HG02840 (cell line): ENCODE results near the gene CES5A.
"Not testable (repeated sequence)": the region's sequence is repeated elsewhere in the genome, so short reads cannot be mapped to it uniquely, and the experiment has no call there.

Experiments used
- ATAC-seq: cut with Tn5 transposase; IDR thresholded peaks from one replicate; pipeline ENCODE4 v1.9.1; 2021; ENCODE audit warnings: mild to moderate bottlenecking, moderate library complexity, moderate number of reproducible peaks; ENCODE audit not compliant: unreplicated experiment, low FRiP score

CES5A gene, protein sequence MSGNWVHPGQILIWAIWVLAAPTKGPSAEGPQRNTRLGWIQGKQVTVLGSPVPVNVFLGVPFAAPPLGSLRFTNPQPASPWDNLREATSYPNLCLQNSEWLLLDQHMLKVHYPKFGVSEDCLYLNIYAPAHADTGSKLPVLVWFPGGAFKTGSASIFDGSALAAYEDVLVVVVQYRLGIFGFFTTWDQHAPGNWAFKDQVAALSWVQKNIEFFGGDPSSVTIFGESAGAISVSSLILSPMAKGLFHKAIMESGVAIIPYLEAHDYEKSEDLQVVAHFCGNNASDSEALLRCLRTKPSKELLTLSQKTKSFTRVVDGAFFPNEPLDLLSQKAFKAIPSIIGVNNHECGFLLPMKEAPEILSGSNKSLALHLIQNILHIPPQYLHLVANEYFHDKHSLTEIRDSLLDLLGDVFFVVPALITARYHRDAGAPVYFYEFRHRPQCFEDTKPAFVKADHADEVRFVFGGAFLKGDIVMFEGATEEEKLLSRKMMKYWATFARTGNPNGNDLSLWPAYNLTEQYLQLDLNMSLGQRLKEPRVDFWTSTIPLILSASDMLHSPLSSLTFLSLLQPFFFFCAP

DNA sequence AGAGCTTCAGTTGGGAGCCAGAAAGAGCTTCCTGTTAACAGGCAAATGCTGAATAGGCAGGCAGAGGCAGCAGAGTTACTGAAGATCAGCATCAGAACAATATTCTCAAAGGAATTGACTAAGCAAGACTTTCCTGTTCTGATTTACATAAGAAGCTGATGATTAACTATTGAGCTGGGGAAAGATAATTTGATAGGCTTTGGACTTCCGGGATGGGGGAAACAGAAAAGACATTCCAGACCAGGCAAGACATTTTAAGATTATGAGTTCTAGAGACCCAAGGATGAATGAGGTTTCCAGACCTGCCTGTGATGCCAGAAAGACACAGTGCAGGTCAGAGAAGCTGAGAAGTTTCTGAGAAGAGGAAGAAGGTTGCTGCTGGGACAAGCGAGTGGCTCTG, at the start of gene CES5A:
Gene CES5A, minus strand, starts transcription at position 101 of the 400 bp plus-strand sequence. CDS start 152 bp downstream, outside the sequence.
- ATAC-seq, result no peak

DNA sequence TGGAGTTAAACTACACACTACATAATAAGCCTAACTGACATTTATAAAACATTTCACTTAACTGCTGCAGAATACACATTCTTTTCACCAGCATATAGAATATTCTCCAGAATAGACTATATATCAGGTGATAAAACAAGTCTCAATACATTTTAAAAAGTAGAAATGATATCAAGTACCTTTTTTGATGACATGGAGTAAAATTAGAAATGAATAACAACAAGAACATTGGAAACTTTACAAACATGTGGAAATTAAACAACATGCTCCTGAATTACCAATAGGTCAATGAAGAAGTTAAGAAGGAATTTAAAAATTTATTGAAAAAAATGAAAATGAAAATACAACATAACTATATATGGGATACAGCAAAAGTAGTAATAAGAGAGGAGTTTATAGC, 47.5 kb upstream of the CES5A start:
- ATAC-seq, result no peak

DNA sequence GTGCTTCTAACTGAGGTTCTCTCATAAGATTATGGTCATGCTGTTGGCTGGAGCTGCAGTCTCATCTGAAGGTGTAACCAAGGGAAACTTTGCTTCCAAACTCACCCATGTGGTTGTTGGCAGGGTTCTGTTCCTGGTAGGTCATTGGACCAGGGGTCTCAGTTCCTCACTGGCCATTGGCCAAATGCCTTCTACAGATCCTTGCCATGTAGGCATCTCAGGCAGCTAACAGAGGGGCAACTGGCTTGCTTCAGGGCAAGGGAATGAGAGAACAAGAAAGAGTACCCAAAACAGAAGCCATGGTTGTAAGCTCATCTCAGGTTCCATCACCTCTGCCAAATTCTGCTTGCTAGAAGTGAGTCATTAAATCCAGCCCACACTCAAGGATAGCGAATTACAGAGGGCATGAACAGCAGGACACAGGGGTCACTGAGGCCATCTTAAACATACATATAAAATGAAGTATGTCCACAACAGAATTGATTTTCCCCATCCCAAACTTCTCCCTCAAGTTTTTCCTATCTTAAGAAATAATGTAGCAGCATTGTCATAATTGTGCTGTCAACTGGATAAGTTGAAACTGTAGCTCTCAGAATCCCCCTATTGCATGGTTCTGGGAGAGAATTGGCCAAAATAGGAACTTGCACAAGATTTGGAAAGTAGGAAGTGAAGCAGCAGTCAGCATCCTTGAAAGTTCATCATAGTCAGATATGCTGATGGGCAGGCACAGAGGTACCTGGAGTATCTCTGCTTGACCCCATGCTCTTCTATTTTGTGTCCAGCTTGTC, 42.4 kb upstream of the CES5A start:
- ATAC-seq, result no peak

DNA sequence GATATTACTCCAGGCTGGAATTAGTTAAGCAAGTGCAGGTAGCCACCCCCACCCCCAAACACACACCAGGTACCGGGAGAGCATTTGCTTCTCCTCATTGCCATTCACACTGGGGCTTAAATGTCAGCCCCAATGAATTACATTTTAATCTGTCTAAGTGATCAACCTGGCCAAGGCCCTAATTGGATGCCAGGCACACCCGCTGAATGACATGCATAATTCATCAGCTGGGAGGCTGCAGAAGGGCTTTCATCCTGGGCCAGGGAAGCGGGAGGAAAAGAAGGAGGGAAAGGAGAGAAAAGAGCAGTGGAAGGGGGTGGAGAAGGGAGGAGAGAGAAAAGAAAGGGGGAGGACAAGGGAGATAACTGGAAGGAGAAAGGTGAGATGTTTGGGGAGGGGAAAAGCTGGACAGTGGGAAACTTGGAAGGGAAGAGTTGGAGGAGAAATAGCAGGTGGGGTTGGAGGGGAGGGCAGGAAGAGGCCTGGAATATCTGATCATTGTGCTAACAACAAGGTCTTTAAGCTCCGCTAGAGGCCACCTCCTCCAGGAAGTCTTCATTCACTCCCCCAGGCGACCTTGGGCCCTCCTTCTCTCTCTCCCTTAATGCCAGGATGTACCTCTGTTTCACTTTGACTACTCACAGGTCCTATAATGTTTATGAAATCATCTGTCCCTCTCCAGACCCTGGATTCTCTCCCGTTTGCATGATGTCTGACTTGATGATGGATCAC, 40.1 kb upstream of the CES5A start:
- no peak for ATAC-seq

DNA sequence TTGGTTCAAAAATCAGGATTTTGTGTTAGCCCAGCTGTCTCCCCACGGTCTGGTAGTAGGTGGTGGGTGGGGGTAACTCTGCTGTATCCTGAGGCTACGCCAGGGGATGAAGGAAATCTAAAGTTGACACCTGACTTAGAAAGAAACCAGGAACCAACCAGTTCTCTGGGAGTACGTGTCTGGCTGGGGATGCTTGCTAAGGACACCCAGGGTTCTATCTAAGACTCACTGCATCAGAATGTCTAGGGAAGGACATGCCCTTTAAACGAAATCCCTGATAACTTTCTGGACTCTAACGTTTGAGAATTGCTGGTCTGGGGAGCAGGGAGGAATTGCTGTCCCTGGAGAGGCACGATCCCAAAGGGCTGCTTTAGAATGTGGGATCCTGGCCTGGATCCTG, 39.2 kb upstream of the CES5A start:
- no peak for ATAC-seq

DNA sequence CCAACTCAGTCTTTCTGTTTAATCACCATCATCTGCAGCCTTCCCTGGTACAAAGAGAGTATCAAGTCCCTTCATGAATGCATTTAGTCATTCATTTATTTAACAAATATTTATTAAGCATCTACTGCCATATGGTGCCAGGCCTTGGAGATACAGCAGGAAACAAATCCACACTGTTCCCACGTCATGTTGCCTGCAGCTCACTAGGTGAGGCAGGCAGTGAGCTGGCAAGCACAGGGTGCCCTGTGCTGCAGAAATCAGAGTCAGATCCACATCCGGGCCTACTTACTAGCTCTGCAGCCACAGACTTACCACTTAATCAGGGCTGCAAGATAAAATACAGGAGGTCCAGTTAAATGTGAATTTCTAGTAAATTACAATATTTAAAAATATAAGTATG, 38.5 kb upstream of the CES5A start:
- no peak for ATAC-seq

DNA sequence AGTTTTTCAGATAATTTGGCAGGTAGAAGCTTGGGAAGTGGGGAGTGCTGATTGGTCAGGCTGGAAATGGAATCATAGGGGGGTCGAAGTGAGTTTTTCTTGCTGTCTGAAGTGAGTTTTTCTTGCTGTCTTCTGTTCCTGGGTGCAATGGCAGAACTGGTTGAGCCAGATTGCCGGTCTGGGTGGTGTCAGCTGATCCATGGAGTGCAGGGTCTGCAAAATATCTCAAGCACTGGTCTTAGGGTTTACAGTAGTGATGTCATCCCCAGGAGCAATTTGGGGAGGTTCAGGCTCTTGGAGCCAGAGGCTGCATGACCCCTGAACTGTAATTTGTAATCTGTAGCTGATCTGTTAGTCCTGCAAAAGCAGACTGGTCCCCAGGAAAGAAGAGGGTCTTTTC, 37.9 kb upstream of the CES5A start:
- not testable (repeated sequence) for ATAC-seq

DNA sequence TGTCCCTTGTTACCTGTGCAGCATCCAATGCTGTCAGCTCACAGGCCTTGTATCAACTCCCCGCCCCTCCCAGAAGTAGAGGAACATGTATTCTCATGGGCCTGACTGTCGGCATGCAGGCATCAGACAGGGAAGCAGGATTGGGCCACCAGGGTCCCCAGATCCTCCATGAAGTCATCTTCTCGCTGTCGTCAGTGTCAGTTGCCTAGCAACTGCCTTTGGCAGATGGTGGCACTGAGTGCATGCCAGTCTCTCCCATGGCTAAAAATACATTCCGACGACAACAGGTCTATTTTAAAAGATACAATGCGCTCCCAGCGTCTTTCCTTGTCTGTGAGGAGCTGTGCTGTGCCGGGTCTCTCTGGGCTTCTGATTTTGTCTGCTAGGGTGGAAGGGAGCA, 36.8 kb upstream of the CES5A start:
- ATAC-seq, result no peak

DNA sequence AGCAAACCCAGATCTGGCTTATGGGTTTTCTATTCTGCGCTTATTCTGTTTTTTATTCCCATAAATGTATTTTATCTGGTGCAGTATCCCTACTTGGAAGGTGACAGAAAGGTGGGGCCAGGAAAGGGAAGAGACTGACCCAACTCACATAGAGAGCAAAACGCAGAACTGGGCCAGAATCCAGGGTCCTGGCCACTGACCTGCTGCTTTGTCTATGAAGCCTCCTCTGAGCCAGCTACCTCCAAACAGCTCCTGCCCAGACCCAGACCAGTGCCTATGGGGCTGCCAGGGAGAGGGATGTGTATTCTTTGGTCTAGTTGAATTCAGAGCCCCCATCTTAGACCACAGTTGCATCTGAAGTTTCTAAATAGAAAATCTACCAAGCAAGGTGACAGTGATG, 36.4 kb upstream of the CES5A start:
- no peak for ATAC-seq

DNA sequence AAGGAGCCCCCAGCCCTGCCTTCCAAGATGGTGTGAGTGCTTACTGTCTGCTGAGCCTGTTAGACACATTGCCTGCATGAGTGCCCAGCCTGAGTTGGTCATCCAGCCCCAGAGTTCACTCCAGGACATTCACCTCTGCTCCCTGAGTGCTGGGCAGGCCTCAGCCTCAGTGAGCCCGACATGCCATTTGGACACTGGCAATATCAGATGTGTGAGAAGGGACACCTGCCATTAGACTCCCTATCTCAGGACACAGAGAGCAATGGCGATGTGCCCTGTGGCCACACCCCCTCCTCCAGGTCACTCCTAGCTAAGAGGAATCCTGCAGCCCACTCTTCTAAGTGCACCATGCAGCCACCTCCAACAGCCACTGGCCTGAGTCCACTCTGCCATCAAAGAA, 34.7 kb upstream of the CES5A start:
- no peak for ATAC-seq

DNA sequence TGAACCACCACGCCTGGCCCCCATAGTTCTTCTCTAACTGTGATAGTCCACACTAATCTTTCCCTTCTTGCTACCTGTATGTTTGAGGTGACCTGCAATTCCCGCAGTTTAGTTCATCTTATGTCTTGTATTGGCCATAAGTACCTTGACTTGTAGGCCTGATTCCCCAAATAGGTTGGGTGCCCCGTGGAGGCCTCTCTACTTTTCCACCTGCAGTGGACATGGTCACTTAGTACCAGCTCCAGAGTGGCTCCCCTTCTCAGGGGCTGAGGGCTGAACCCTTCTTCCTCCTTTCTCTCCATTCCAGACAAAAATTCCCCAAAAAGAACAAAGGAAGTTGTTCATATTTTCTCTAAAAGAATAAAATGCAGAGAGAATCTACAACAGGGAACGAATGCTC, 33.5 kb upstream of the CES5A start:
- ATAC-seq, result no peak

DNA sequence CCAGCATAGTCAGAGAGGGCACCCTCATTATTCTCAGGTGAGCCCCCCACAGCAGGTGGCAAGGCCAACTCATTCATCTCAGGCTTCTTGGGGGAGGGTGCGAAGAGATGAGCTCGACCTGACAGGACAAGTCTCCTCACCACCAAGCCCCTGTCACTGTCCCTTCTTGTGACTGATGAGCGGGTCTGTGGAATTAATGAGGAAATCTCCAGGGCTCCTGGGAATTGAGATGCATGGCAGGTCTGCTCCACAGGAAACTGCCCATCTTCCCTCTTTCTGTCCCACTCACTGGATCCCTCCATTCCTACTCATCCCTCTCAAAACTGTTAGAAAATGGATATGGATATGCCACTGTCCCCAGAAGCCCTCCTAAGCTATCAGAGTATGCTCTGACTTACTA, 32.5 kb upstream of the CES5A start:
- ATAC-seq, result no peak

DNA sequence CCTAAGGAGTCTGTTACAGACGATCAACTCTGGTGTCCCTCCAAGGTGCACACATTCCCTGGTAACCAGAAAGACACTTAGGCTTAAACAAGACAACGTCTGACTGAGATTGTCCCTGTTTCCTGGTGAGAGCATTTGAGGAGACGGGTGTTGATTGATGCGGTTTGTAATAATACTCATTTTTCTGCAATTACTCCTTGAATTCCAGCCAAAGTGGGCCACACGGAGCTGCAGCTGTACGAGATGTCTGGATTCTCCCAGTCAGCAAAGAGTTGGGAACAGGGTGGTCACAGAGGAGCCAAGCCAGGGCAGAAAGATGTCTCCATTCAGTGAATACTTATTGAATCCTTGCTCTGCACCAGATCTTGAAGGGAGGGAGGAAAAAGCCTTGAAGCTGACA, 30.9 kb upstream of the CES5A start:
- ATAC-seq, result no peak

DNA sequence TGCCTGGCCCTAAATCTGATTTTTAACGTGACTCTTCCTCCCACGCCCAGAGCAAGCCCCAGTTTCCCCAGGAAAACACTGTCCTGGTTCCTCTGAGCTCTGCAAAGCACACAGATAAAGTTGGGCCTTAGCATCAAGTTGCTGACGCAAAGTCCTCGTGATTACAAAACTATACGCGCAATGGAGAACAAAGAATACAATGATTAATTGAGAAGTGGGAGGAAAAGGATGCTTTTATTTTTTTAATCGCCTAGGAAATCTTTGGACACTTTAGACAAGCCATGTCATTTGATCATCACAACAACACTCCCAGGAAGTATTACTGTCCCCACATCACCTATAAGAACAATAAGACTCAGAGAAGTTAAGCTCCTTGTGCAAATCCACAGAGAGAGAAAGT, 30.5 kb upstream of the CES5A start:
- no peak for ATAC-seq

DNA sequence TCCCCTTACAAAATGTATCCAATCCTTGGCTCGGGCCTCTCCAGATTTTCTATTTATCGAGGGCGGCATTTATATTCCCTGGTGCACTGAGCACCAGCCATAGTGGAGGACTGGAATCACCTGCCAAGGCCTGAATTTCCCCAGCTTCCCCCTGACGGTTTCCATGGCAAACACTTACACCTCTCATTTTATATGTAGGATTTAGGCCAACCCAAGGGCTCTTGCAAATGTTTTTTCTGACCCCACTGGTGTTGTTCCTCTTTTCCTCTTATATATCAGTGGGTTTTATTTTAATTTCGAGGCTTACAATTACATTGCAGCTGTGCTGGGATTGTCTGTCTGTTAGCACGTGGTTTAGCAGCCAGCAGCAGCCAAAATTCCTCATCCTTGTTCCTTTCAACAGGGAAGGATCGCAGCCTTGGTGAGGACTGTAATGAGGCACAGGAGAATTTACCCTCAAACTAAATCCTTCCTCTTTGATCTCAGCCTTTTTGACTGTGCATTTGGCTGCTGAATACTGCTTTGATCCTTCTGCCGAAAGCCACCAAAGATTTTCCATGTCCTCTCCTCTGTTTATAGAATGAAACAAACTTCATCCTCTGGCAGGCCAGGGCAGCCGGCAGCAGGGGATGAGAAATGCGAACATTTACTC, 26.5 kb upstream of the CES5A start:
- no peak for ATAC-seq

DNA sequence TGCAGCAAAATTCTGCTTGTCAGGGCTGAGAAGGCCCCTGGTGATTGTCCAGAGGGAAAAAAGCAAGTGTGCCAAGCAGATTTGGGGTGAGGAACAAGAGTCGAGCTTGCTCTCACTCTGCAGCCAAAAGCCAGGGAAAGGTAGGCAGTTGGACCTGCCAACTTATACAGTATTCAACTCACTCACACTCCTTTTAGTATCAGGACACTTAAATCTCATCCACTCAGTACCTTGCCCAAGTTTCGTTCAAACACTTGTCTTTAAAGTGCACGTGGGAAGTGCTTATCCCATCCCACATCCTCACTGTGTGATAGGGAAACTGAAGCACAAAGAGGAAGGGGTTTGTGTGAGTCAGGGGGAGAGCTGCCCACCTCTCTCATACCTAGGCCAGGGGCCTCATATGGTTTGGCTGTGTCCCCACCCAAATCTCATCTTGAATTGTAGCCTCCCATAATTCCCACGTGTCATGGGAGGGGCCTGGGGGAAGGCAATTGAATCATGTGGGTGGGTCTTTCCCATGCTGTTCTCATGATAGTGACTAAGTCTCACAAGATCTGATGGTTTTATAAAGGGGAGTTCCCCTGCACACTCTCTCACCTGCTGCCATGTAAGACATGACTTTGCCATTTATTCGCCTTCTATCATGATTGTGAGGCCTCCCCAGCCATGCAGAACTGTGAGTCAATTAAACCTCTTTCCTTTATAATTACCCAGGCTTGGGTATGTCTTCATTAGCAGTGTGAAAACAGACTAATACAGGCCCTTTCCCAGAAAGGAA, 25.6 kb upstream of the CES5A start:
- no peak for ATAC-seq

DNA sequence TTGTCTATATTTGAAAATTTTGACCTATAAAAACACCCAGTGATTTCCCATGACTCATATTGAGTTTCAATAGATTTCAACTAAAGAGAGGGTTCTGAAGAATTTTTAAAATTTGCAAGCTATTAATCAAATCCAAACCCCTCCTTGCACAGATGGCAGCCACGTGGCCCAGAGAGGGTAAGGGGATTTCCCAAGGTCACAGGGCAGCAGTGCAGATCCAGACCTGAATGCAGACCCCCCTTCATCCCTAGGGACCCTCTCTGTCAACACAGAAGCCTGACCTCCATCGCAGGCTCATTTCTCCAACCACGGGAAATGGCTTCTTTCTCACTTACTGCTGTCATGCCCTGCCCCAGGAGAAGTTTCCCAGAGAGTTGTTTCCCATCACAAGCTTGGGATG, 24.7 kb upstream of the CES5A start:
- no peak for ATAC-seq

DNA sequence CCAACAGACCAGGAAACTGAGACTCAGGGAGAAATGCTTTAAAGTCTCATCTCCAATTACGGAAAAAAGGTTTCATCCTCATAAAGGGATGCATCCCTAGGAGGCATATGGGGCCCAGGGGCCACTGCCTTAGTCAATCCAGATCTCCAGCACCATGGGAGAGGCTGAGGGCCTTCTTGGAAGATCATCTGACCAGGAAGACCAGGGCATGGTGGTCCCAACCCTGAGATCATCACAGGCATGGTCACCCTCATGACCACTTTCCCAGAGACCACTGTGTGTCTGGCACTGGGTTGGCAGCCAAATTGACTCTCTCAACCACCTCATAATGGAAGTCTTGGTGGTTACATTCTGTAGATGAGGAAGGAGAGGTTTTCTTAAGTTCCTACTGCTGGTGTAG, 23.4 kb upstream of the CES5A start:
- ATAC-seq, result no peak

DNA sequence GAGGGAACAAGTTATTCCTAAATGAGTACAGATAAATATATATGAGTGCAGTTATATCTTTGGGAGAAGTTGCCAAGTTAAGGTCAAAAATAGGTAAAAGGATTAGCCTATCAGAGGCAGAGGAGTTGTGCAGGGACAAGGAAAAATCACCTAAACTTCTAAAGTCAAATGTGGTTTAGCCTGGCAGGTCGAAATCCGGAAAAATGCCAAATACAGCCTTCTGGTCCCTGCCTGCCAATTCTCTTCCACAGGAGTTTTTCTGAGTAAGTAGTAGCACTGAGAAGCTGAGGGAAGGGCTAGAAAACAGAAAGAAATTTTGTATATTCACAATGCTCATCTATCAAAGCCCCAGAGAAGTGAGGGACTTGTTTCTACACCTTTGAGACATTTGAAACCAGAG, 17.6 kb upstream of the CES5A start:
- no peak for ATAC-seq

DNA sequence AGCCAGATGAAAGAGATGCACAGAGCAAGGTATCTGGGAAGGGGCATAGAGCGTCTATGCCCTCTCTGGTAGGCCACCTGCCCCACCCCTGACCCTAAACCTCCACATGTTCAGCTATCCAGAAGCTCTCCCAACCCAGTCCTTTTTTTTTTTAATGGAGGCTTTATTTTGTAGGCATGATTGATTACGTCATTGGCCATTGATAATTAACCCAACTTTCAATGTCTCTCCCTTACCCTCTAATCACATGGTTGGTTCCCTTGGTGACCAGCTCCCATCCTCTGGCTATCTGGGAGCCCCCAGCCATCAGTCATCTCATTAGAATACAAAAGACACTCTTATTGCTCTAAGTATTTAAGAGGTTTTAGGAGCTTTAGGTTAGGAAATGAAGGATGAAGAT, 14.3 kb upstream of the CES5A start:
- no peak for ATAC-seq
